ENCODE results near the gene ST6GALNAC1. TPM values are rescaled to one million over a fixed set of nuclear protein-coding genes. Genes with fewer than 3 reads are reported as not detected.

ST6GALNAC1 gene
- total and polyA plus RNA-seq, 4 donors = 0.16 to 2.1 (median 0.21) TPM; not detected in 1

- TF ChIP-seq CTCF (IDR thresholded peaks at IDR 0.05; ENCODE audit: low read depth, low read length, missing input control) = no peak
- TF ChIP-seq ZBTB33 (IDR thresholded peaks at IDR 0.05) = no peak
- no peak overlapping the region for H3K9ac ChIP-seq (ENCODE audit: low read depth in 1 of 2, low read length in 2 of 2)
- no peak overlapping the region for H3K27ac ChIP-seq (ENCODE audit: low read depth in 1 of 2, low read length in 2 of 2)
- no peaks in the 10 kb centered on the region for H3K9me3 ChIP-seq (ENCODE audit: control insufficient read depth in 4 of 4, low read length in 3 of 4)
- no peaks in the 10 kb centered on the region for H3K4me1 ChIP-seq (ENCODE audit: control insufficient read depth in 4 of 4, insufficient read depth in 4 of 4, low read length in 3 of 4)
- H3K27me3 ChIP-seq (ENCODE audit: control insufficient read depth in 4 of 4, insufficient read depth in 4 of 4, low read length in 3 of 4) = no peaks in the 10 kb centered on the region
- H3K4me3 ChIP-seq (ENCODE audit: low read depth in 1 of 3, low read length in 3 of 3) = no peak overlapping the region
- 92% methylated on average over 14 of the region's 14 CpGs for WGBS
- H3K36me3 ChIP-seq (ENCODE audit: control insufficient read depth in 4 of 4, insufficient read depth in 3 of 4, low read depth in 1 of 4, low read length in 3 of 4) = no peaks in the 10 kb centered on the region
- no peak for DNase-seq (ENCODE audit: low spot score)
Measured at GRCh38 chr17:76633628-76634328, 9.8 kb downstream of the ST6GALNAC1 start.

- 83% methylated on average over 10 of the region's 10 CpGs for WGBS
- Histone ChIP-seq H3K36me3 (ENCODE audit: control insufficient read depth in 4 of 4, insufficient read depth in 3 of 4, low read depth in 1 of 4, low read length in 3 of 4) (no peaks in the 10 kb centered on the region), H3K27ac (ENCODE audit: low read depth in 1 of 2, low read length in 2 of 2) (no peak overlapping the region)
Measured at GRCh38 chr17:76631821-76632565, 11.6 kb downstream of the ST6GALNAC1 start.

More at GRCh38 chr17:76631821-76632565, 11.6 kb downstream of the ST6GALNAC1 start:
- H3K27me3 ChIP-seq (ENCODE audit: control insufficient read depth in 4 of 4, insufficient read depth in 4 of 4, low read length in 3 of 4) = no peaks in the 10 kb centered on the region
- TF ChIP-seq EGR1 (IDR thresholded peaks at IDR 0.05; ENCODE audit: low read depth in 2 of 2) (no peak), CTCF (IDR thresholded peaks at IDR 0.05; ENCODE audit: low read depth, low read length, missing input control) (no peak), TAF1 (conservative IDR thresholded peaks at IDR 0.05) (no peak), ZBTB33 (IDR thresholded peaks at IDR 0.05) (no peak), SP1 (IDR thresholded peaks at IDR 0.05) (no peak), ATF3 (IDR thresholded peaks at IDR 0.05) (no peak), FOXA1 (IDR thresholded peaks at IDR 0.05) (no peak), HNF4G (IDR thresholded peaks at IDR 0.05) (no peak), HNF4A (conservative IDR thresholded peaks at IDR 0.05) (no peak), YY1 (IDR thresholded peaks at IDR 0.05) (no peak), MAX (IDR thresholded peaks at IDR 0.05) (no peak), NR2F2 (IDR thresholded peaks at IDR 0.05) (no peak), FOXA2 (IDR thresholded peaks at IDR 0.05) (no peak), GABPA (IDR thresholded peaks at IDR 0.05 in 1 of 2, conservative IDR thresholded peaks at IDR 0.05 in 1 of 2) (no peak)
- H3K9me3 ChIP-seq (ENCODE audit: control insufficient read depth in 4 of 4, low read length in 3 of 4) = no peaks in the 10 kb centered on the region
- no peak for DNase-seq (ENCODE audit: low spot score)
- H3K9ac ChIP-seq (ENCODE audit: low read depth in 1 of 2, low read length in 2 of 2) = no peak overlapping the region
- H3K4me1 ChIP-seq (ENCODE audit: control insufficient read depth in 4 of 4, insufficient read depth in 4 of 4, low read length in 3 of 4) = no peaks in the 10 kb centered on the region
- H3K4me3 ChIP-seq (ENCODE audit: low read depth in 1 of 3, low read length in 3 of 3) = no peak overlapping the region
